Measurements from ENCODE around the gene AKR1B15. TPM values are rescaled to one million over a fixed set of nuclear protein-coding genes. Genes with fewer than 3 reads are reported as not detected.

Gene AKR1B15
- total and polyA plus RNA-seq, 2 donors (not counting 3 experiments of a cell fraction or from before 2014, with no cell fraction given): not detected

DNA sequence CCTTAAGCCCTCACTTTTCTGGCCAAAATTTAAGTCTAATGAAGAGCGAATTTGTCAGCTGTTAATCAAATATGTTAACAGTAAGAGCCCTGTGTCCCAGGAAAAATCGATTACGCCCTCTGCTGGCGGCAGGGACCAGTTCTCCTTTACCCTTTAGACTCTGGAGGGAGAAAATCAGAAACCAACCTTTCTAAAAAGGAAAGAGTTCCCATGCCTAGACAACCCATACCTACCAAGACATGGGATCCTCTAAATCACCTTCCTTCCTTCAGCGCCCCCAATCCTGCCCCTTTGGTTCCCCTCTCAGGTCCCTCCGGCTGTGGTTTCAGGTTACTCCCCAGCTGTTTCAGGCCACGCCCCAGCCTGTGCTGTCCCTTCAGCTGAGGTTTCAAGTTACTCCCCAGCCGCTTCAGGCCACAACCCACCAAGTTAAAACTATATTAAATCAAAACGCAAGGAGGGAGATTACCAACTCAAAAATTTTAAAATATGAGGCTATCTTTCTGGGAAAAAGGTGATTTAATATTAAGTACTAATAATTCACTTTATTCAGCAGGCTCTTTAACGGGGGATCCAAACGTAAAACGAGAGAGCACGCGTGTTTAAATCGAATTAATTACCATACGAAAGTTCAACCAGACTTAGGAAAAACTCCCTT, 1.4 kb upstream of the AKR1B15 start:
- dilution Hi-C loops (cut with MboI; ENCODE audit: extremely low pct_ligation_motif_present, low sequenced_read_pairs) (no loop called here), intact Hi-C loops (cut with micrococcal nuclease) (loop anchor here (1.0 kb wide), 4 partner anchors 33 to 154 kb away; no protein-coding TSS in a partner anchor)
- H3K9ac ChIP-seq (replicated peaks; ENCODE audit: extremely low read depth, insufficient read depth, low read length): peak overlapping the region; percentile 60
- no TSS peak for BruUV-seq (replicated peaks)
- peak; percentile 79 for DNase-seq (ENCODE audit: low read depth, low spot score)
- POLR2A ChIA-PET: no interaction called here
- no peaks in the 10 kb centered on the region for H4K20me1 ChIP-seq (replicated peaks; ENCODE audit: control insufficient read depth, extremely low read depth, insufficient read depth, low read length)
- peak overlapping the region; percentile 21 to 70 (median 62) for H3K4me3 ChIP-seq (replicated peaks in 1 of 3; ENCODE audit: insufficient read depth in 1 of 3, low read depth in 1 of 3, low read length in 3 of 3)
- peak overlapping the region; percentile 98 for H3K4me2 ChIP-seq (ENCODE audit: insufficient read depth, low read length)
- no peaks in the 10 kb centered on the region for H3K9me1 ChIP-seq (replicated peaks; ENCODE audit: control insufficient read depth, extremely low read depth, insufficient read depth, low read length)
- H3K27me3 ChIP-seq (ENCODE audit: control insufficient read depth in 2 of 2, insufficient read depth in 2 of 2, low read length in 2 of 2): peaks cover 10 to 15% of the 10 kb centered on the region in 2 experiments
- FAIRE-seq: peak; percentile 84
- H3K36me3 ChIP-seq (ENCODE audit: control insufficient read depth in 2 of 2, extremely low read depth in 1 of 2, insufficient read depth in 2 of 2, low read length in 2 of 2): no peaks in the 10 kb centered on the region
- H3K27ac ChIP-seq (ENCODE audit: insufficient read depth, low read depth, low read length): no peak overlapping the region
- H3K9me3 ChIP-seq (replicated peaks; ENCODE audit: control insufficient read depth, insufficient read depth, low read length): no peaks in the 10 kb centered on the region
- CTCF ChIA-PET: interaction anchor here (0.6 to 5.4 kb wide), 38 partner anchors 8 to 231 kb away, joined by 3 to 115 read pairs (median 6); partner anchors contain the start of genes AKR1B10 and SLC35B4
- no peak for TF ChIP-seq EZH2 (IDR thresholded peaks at IDR 0.05; ENCODE audit: borderline replicate concordance, low read depth, low read length, severe bottlenecking)
- TF ChIP-seq, protein P1, sequence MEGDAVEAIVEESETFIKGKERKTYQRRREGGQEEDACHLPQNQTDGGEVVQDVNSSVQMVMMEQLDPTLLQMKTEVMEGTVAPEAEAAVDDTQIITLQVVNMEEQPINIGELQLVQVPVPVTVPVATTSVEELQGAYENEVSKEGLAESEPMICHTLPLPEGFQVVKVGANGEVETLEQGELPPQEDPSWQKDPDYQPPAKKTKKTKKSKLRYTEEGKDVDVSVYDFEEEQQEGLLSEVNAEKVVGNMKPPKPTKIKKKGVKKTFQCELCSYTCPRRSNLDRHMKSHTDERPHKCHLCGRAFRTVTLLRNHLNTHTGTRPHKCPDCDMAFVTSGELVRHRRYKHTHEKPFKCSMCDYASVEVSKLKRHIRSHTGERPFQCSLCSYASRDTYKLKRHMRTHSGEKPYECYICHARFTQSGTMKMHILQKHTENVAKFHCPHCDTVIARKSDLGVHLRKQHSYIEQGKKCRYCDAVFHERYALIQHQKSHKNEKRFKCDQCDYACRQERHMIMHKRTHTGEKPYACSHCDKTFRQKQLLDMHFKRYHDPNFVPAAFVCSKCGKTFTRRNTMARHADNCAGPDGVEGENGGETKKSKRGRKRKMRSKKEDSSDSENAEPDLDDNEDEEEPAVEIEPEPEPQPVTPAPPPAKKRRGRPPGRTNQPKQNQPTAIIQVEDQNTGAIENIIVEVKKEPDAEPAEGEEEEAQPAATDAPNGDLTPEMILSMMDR (IDR thresholded peaks at IDR 0.05; ENCODE audit: extremely low read depth in 1 of 2, insufficient read depth in 1 of 2, low read depth in 1 of 2, low read length in 2 of 2): peak; percentile 78 to 90
- TF ChIP-seq, protein P2, sequence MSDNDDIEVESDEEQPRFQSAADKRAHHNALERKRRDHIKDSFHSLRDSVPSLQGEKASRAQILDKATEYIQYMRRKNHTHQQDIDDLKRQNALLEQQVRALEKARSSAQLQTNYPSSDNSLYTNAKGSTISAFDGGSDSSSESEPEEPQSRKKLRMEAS (IDR thresholded peaks at IDR 0.05; ENCODE audit: insufficient read depth, insufficient read length): no peak
- TF ChIP-seq JUN (IDR thresholded peaks at IDR 0.05; ENCODE audit: borderline replicate concordance, insufficient read depth, insufficient read length, low read depth): no peak
- H2AFZ ChIP-seq (ENCODE audit: low read depth, low read length): peak overlapping the region; percentile 99
- H3K4me1 ChIP-seq (ENCODE audit: control insufficient read depth, extremely low read depth, insufficient read depth, low read length): peaks cover 7% of the 10 kb centered on the region
- no peaks in the 10 kb centered on the region for H3K79me2 ChIP-seq (ENCODE audit: control insufficient read depth, insufficient read depth, low read length)
